GM21529 (cell line): ENCODE results near the gene POFUT2.

Source experiments
- ATAC-seq: cut with Tn5 transposase; IDR thresholded peaks from one replicate; pipeline ENCODE4 v1.9.1; 2021; ENCODE audit not compliant: unreplicated experiment

Gene POFUT2

DNA sequence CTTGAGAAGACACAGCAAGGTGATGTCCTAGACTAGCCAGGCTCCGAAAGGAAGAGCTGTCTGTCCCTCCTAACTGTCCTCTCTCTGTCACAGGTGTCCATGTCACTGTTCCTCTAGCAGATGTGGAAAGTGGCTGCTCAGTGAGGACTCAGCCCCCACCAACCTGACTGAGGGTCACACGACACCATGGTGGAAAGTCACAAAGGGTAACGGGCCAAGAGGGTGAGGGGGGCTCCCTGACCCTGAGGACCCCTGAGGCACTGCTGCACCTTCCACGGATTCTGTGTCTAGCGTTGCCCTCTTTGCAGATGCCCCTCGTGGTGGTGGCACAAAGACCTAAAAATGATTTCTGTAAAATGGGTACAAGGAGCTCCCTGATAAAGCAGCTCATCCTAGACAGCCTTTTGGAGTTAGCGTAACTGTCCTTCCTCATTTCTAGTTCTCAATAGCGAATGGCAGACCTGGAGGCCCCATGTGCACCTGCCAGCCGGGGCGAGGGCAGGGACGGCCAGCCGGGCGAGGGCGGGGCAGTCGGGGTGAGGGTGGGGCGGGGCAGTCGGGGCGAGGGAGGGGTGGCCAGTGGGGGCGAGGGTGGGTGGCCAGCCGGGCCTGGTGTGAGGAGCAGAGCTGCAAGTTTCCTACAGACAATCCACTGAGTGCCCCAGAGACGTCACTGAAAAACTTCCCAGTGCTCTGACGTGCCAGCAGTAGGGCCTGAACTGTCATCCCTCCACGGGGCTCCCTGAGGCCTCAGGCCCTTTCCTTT is 23.4 kb downstream of the POFUT2 start:
- no peak for ATAC-seq

DNA sequence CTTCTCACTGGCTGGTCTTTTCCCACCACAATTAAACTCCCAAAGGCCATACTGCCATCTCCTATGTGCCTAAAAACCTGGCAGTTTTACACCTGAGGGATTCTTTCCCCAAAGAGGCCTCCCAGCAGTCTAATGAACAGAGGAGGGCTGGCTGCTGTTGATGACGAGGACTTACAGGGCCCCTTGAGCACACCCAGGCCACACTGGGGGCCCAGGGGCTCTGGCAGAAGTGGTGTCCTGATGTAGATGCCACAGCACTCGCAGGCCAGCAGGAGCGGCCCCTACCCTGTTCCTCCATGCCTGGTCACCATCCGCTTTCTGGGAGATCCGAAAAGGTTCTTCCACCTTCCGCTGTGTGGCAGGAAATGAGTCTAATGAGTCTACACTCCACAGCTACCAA is 24.2 kb downstream of the POFUT2 start:
- ATAC-seq = no peak

DNA sequence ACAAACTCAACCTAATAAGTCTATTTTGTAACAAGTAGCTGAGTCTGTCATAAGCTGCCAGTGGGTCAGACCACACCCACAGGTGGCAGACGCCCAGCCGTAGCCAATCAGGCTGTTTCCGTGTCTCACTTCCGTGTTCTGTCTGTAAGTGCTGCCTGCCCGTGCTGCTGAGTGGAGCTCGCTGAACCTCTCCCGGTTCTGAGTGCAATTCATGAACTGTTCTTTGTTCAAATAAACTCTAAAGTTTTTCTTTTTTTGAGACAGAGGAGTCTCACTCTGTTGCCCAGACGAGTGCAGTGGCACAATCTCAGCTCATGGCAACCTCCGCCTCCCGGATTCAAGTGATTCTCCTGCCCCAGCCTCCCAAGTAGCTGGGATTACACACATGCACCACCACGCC is 25.1 kb downstream of the POFUT2 start:
- ATAC-seq = no peak

DNA sequence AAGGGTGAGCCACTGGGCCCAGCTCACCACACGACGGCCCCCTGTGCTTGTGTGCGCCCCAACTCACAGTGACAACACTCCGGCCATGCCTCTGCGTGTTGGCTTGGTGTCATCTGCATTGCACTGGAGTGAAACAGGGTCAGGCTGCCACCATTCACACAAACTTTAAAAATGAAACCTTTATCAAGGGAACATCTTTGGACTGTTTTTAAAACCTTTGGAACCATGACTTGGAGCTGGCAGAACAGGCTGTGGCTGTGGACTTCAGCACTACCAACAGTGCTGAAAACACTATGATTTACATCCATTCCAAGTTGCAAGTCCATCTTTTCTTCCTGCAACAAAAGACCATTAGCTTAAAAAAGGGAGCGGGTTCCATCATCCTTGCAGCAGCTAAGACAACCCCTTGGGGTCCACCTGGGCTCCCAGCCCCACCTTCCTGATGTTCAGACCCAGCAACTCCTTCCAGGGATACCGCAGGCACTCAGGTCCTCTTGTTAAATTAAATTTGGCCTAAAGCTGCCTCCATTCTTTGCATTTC is 25.6 kb downstream of the POFUT2 start:
- no peak for ATAC-seq

GRCh38 chr21:45261093-45261492 is 26.6 kb downstream of the POFUT2 start:
- no peak for ATAC-seq

- no peak for ATAC-seq
Measured at GRCh38 chr21:45260191-45260825, 27.4 kb downstream of the POFUT2 start.

- ATAC-seq = no peak
Measured at GRCh38 chr21:45259206-45259840, 28.4 kb downstream of the POFUT2 start.

GRCh38 chr21:45258466-45258865 is 29.2 kb downstream of the POFUT2 start:
- no peak for ATAC-seq

DNA sequence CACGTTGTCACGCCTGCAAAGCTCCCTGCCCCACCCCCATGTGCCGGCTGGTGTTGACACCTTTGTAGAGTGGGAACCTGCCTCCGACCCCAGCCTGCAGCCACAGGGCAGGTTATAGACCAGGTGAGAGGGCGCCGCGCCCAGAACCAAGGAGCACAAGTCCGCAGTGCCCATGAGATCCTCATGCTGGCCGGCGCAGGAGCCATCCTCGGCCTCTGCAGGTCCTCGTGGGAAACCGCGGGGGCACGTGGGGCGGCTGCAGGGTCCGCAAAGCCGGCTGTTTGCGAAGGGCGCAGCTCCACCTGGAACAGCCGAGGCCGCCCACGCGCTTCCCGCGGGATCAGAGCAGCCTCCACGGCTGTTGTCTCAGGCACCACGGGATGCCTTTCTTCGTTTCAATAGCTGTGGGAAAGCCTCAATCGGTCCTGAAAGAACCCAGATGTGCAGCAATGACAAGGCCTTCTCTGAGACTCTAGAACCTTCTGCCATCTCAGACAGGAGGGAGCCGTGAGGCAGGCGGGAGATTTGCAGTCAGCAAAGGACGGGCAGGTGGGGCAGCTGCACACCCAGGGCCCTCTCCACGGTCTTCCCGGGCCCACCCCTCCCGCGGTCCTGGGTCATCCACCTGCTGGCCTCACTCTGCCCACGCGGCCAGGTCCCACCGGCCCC is 29.9 kb downstream of the POFUT2 start:
- no peak for ATAC-seq

DNA sequence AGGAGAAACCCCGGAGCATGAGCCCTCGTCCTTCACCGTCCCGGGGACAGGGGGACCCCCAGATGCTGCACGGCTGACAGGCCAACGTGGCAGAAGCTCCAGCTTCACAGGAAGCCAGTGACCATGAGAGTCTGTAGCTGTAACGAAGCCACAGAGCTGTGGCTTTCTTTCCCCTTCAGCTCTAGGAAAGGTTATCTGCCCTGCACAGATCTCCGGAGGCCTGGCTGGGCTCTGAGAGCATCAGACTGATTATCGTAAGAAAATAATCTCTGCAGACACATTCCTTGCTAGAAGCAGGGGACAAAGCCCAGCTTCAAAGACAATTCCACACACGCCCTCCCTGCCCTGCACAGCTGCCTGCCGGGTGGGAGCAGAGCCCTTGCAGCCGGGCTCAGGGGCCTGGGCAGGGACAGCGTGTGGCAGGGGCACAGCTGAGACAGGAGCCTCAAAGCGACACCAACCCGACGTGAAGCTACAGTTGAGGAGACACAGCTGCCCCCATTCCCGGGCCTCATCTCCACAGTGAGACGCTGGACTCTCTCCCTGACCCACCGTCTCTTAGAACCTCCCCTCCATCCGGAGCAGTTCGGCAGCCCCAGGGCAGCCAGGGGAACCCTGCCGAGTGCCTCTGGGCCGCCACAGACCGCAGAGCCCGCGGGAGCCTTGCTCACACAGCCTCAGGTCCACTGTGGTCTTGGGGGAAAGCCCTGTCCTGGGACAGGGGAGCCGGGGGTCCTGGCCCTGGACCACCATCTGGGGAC is 30.6 kb downstream of the POFUT2 start:
- no peak for ATAC-seq

DNA sequence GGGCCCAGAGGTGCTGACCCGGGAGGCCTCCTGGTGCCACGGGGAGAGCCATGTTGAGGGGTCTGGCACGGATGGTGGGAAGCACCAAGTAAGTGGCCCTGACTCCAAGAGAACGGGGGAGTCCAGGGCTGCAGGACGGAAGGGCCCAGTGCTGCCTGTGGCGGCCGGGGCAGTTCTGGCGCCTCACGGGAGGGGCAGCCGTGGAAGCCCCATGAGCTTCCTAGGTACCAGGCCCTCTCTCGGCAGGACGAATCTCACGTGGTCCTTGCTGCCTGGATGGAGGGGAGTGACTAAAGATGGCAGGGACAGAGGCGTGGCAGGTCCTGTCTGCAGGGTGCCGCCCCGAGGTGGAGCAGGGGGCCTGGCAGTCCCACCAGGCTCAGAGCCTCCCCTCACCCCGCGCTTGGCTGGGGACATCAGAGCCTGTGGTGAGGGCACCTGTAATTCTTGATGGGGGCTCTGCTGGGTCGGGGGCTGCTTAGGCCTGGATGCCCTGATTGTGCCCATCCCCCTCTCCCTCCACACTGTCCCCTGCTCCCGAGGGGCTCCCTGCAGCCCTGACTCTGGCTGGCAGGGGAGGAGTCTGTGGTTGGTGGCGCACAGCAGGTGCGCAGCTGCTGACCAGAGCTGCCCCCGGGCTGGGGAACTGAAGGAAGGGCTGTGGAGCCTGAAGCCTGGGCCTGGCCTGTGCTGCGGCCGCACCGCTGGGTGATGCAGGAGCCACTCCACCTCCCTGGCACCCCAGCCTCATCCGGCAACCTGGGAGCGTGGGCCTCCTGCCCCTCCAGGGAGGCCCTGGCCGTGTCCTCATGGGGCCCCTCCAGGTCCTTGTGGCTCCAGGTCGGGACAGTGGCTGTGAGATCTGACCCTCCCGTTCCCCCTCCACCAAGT is 31.4 kb downstream of the POFUT2 start:
- no peak for ATAC-seq

- ATAC-seq = no peak
Measured at GRCh38 chr21:45255381-45256020, 32.2 kb downstream of the POFUT2 start.

- no peak for ATAC-seq
Measured at GRCh38 chr21:45254460-45254930, 33.2 kb downstream of the POFUT2 start.

GRCh38 chr21:45253633-45254459 is 33.8 kb downstream of the POFUT2 start:
- ATAC-seq = no peak

DNA sequence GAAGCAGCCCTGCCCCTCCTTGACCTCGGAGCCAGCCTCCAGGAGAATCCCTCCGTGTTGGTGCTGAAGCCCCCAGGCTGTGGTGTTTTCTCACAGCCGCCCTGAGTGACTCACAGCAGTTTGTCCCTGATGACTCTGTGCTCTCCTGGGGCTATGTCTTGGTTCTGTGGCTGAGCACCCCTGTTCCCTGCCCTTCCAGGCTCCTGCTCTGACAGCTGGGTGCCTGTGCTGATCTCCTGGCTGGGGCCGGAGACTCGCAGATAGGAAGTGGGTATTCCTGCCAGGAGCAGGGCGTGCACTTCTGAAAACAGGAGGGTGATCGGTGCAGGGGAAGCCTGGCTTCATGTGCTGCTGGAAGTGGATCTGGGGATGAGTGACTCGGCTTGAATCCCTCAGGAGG is 34.5 kb downstream of the POFUT2 start:
- ATAC-seq = no peak

DNA sequence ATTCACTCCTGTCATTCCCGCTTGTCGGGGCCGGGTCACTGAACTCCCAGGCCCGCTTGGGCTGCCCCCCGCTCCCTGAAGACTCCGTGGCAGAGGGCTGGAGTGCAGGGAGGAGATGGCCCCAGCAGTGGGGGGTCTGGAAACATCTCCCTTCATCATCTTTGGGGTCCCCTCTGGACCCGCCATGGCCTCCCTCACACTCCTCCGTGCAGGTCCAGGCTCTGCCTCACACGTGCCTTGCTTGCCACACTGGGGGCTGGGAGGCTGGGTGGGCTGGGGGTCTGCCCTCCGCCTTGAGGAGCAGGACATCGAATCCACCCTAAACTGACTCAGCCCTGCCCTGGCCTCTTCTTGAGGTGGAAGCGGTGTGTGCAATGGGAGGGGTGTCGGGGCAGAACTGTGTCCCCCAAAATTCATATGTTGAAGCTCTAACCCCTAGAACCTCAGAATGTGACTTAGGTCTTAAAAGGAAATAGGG is 35.2 kb downstream of the POFUT2 start:
- no peak for ATAC-seq

DNA sequence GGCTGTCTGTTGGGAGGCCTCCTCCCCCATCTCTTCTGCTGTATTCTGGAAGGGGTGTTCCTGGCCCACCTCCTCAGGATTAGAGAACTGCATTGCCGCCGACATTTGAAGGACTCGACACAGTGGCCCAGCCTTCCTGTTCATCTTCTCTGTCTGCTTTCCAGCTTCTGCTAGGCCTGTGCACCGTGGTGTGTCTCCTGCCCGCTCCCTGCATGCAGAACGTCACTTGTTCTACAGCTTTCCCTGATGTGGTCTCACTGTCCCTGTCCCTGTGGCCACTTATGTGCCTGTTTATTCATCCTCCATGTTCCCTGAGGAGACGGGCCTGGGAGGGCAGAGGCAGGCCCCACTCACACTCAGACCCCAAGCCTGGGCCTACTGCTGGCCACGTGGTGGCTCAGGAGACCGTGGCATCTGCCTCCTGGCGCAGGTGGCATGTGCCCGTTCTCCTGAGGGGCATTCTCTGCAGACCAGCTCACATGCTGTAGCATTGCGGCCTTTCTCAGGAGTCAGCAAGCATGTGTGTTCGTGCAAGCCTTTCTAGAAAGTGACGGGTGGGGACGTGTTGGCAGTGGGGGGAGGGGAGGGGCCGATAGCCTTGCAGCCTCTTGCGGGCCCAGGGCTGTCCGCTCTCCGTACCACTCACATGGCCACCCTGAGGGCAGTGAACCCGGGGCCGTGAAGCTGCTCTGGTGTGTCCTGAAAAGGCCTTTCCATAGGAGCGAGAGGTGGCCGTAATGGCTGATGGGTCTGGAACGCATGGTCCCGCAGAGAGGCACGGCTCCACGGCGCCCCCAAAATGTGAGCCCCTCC is 35.9 kb downstream of the POFUT2 start:
- no peak for ATAC-seq
